GM12878 (cell line): ENCODE results near the gene HDAC9. TPM values are rescaled to one million over a fixed set of nuclear protein-coding genes. Genes with fewer than 3 reads are reported as not detected.

Experiments used
- CBX3 ChIP-seq: fragments of 200-600 bp; sonication (generic); IDR thresholded peaks from 2 replicates; pipeline ENCODE4 v1.6.1; 2016; ENCODE audit warnings: low read depth, borderline replicate concordance
- CTCF ChIP-seq, 3 experiments: IDR thresholded peaks in 2 of 3; conservative IDR thresholded peaks in 1 of 3; 2 replicates each; pipeline ENCODE4 v1.5.1; 2011; ENCODE audit warnings: low read depth in 3 of 3, low read length in 3 of 3, mild to moderate bottlenecking in 3 of 3, control low read depth in 2 of 3, moderate library complexity in 2 of 3, inconsistent platforms in 1 of 3, mixed read lengths in 1 of 3; ENCODE audit not compliant: control insufficient read depth in 2 of 3, insufficient read depth in 1 of 3; ENCODE audit errors: extremely low read depth in 1 of 3
- DPF2 ChIP-seq: fragments of 450-650 bp; IDR thresholded peaks from 2 replicates; pipeline ENCODE4 v1.6.1; 2017; ENCODE audit warnings: mild to moderate bottlenecking
- RAD21 ChIP-seq: IDR thresholded peaks from 2 replicates; pipeline ENCODE4 v1.6.1; 2011; ENCODE audit warnings: mild to moderate bottlenecking, low read depth, low read length, moderate library complexity; ENCODE audit not compliant: insufficient read depth
- SKIL ChIP-seq: fragments of 450-650 bp; IDR thresholded peaks from 2 replicates; pipeline ENCODE4 v1.6.1; 2017; ENCODE audit warnings: mild to moderate bottlenecking, low read depth, inconsistent platforms; ENCODE audit not compliant: poor library complexity, severe bottlenecking
- SMAD1 ChIP-seq: fragments of 450-650 bp; IDR thresholded peaks from 2 replicates; pipeline ENCODE4 v1.6.1; 2018; ENCODE audit warnings: mild to moderate bottlenecking, low read depth; ENCODE audit not compliant: partially characterized antibody
- ZNF207 ChIP-seq: fragments of 450-650 bp; IDR thresholded peaks from 2 replicates; pipeline ENCODE4 v1.6.1; 2014; ENCODE audit warnings: antibody characterized with exemption, mild to moderate bottlenecking, borderline replicate concordance
- polyA plus RNA-seq, 11 experiments: library from polyadenylated mRNA; depleted of rRNA in 4 of 11; unstranded in 6 of 11; stranded (reverse) in 5 of 11; fragments of >200 nt; fragmentation: Nextera tagmentation in 4 of 11; fragmentation: Illumina TruSeq in 1 of 11; extraction: Ambion mirVana in 4 of 11; extraction: Trizol in 1 of 11; gene quantifications; 1 replicate in 1 of 11; 2 replicates in 10 of 11; pipeline versions ENCODE4 v1.2.1 to v1.2.3, GENCODE V29; 2011 to 2016; ENCODE audit warnings: inconsistent platforms in 2 of 11, missing spikeins in 2 of 11, low read depth in 1 of 11
- total RNA-seq, 4 experiments: library from RNA; depleted of rRNA in 3 of 4; stranded (reverse); fragments of >200 nt in 3 of 4; fragmentation: Illumina TruSeq in 1 of 4; extraction: Trizol in 1 of 4; gene quantifications; 2 replicates each; pipeline versions ENCODE4 v1.2.1 to v1.2.3, GENCODE V29; 2013 to 2021
- TF ChIP-seq, protein P1 (sequence below): fragments of 450-650 bp; IDR thresholded peaks from 2 replicates; pipeline ENCODE4 v1.6.1; 2017; ENCODE audit warnings: mild to moderate bottlenecking, moderate library complexity
- TF ChIP-seq, protein P2 (sequence below): fragments of 450-650 bp; IDR thresholded peaks from 2 replicates; pipeline ENCODE4 v1.6.1; 2017; ENCODE audit warnings: borderline replicate concordance

The HDAC9 gene
- total and polyA plus RNA-seq, 10 of the 15 experiments (the other 5 are each of a cell fraction or from before 2014, with no cell fraction given) = 0.73 to 12.8 (median 0.92) TPM

DNA sequence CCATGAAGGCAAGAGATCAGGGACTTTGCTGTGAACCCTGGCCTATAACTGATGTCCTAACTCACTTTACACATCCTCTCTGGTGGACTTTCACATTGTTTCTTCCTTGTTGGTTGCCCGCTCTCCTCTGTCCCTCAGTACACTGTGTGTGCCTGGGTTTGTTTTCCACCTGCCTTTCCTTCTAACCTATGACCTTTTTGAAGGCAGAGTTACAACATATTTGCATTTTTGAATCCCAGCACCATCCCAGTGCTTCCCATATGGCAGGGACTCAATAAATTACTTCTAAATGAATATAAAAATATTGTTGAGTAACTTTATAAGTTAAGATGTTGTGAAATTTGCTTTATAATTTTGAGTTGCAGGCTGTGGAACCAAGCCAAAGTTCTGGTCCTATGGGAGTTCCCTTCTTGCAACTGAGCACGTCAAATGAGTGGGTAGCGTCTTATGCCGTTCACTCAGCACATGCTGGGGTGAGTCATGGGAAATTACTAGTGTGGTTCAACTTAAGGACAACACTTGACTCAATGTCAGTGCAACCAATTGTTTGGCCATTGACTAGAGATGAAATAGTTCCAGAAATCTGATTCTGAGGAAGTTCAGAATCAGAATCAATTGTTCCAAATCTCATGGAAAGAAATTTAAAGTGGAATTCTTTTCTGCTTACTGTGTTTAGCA is 370.9 kb downstream of the HDAC9 start (continued):
- no peak for TF ChIP-seq SKIL
- TF ChIP-seq SMAD1 = no peak
- 0 out of 2 replicates have a peak, but pooled peaks have one; percentile 24 for TF ChIP-seq DPF2
- TF ChIP-seq, protein P1, sequence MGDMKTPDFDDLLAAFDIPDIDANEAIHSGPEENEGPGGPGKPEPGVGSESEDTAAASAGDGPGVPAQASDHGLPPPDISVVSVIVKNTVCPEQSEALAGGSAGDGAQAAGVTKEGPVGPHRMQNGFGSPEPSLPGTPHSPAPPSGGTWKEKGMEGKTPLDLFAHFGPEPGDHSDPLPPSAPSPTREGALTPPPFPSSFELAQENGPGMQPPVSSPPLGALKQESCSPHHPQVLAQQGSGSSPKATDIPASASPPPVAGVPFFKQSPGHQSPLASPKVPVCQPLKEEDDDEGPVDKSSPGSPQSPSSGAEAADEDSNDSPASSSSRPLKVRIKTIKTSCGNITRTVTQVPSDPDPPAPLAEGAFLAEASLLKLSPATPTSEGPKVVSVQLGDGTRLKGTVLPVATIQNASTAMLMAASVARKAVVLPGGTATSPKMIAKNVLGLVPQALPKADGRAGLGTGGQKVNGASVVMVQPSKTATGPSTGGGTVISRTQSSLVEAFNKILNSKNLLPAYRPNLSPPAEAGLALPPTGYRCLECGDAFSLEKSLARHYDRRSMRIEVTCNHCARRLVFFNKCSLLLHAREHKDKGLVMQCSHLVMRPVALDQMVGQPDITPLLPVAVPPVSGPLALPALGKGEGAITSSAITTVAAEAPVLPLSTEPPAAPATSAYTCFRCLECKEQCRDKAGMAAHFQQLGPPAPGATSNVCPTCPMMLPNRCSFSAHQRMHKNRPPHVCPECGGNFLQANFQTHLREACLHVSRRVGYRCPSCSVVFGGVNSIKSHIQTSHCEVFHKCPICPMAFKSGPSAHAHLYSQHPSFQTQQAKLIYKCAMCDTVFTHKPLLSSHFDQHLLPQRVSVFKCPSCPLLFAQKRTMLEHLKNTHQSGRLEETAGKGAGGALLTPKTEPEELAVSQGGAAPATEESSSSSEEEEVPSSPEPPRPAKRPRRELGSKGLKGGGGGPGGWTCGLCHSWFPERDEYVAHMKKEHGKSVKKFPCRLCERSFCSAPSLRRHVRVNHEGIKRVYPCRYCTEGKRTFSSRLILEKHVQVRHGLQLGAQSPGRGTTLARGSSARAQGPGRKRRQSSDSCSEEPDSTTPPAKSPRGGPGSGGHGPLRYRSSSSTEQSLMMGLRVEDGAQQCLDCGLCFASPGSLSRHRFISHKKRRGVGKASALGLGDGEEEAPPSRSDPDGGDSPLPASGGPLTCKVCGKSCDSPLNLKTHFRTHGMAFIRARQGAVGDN = peak; percentile 97
- no peak for TF ChIP-seq CTCF (IDR thresholded peaks at IDR 0.05 in 2 of 3, conservative IDR thresholded peaks at IDR 0.05 in 1 of 3; ENCODE audit: control insufficient read depth in 2 of 3, extremely low read depth in 1 of 3, insufficient read depth in 1 of 3, low read depth in 3 of 3, low read length in 3 of 3)
- no peak for TF ChIP-seq CBX3
- TF ChIP-seq, protein P2, sequence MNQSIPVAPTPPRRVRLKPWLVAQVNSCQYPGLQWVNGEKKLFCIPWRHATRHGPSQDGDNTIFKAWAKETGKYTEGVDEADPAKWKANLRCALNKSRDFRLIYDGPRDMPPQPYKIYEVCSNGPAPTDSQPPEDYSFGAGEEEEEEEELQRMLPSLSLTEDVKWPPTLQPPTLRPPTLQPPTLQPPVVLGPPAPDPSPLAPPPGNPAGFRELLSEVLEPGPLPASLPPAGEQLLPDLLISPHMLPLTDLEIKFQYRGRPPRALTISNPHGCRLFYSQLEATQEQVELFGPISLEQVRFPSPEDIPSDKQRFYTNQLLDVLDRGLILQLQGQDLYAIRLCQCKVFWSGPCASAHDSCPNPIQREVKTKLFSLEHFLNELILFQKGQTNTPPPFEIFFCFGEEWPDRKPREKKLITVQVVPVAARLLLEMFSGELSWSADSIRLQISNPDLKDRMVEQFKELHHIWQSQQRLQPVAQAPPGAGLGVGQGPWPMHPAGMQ = no peak
- no peak for TF ChIP-seq RAD21
- no peak for TF ChIP-seq ZNF207
